Measurements from ENCODE around the gene SLC13A3. TPM values are rescaled to one million over a fixed set of nuclear protein-coding genes. Genes with fewer than 3 reads are reported as not detected.

SLC13A3 gene
- total and polyA plus RNA-seq, 4 donors: 1.1 to 2.4 (median 2.0) TPM

DNA sequence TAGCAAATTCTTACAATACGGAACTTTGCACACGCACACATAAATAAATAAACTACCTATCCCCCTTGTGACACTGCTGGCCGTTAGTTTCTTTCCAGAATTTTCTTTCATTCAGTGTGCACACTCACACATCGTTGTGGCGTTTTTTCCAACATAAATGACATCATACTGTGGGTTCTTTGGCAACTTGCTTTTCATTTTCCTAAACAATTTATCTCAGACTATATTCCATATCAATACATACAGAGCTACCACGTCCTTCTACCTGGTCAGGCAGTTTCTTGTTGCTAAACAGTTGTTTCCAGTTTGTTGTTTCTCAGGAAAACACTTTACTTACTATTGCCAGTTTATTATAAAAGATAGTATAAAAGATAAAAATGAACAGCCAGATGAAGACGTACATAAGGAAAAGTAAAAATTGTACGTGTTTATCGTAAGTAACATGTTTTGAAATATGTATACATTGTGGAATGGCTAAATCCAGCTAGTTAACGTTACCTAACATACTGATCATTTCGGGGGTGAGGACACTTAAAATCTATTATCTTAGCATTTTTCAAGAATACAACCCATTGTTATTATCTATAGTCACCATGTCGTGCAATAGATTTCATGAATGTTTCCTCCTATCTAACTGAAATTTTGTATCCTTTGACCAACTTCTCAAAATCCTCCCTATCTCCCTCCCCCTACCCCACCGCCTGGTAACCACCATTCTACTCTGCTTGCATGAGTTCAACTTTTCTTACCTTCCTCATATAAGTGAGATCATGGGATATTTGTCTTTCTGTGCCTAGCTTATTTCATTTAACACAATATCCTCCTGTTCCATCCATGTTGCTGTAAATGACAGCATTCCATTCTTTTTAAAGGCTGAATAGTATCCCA, 39.2 kb upstream of the SLC13A3 start:
- ATAC-seq (ENCODE audit: insufficient read depth, low FRiP score) (no peak), DNase-seq (peak in 2 of 3 donors; percentile 44 to 54)
- Histone ChIP-seq H3K27ac (ENCODE audit: low read depth in 1 of 2, low read length in 1 of 2) (peak overlapping the region in 1 of 2 donors; percentile 80), H3K9ac (ENCODE audit: insufficient read depth in 1 of 2, low read length in 2 of 2) (peak overlapping the region in 1 of 2 donors; percentile 77), H3K4me3 (no peak overlapping the region), H3K36me3 (ENCODE audit: control insufficient read depth in 4 of 4, insufficient read depth in 4 of 4, low read length in 4 of 4) (peaks cover 0 to 9% (median 3%) of the 10 kb centered on the region in 4 donors), H3K27me3 (ENCODE audit: control insufficient read depth in 3 of 3, insufficient read depth in 3 of 3, low read length in 2 of 3) (no peaks in the 10 kb centered on the region), H3K9me3 (ENCODE audit: control insufficient read depth in 4 of 4, insufficient read depth in 3 of 4, low read length in 3 of 4) (no peaks in the 10 kb centered on the region), H3K4me1 (ENCODE audit: control insufficient read depth in 5 of 5, insufficient read depth in 5 of 5, low read length in 5 of 5) (peaks cover 0 to 13% (median 1%) of the 10 kb centered on the region in 5 donors)
- TF ChIP-seq, protein P1, sequence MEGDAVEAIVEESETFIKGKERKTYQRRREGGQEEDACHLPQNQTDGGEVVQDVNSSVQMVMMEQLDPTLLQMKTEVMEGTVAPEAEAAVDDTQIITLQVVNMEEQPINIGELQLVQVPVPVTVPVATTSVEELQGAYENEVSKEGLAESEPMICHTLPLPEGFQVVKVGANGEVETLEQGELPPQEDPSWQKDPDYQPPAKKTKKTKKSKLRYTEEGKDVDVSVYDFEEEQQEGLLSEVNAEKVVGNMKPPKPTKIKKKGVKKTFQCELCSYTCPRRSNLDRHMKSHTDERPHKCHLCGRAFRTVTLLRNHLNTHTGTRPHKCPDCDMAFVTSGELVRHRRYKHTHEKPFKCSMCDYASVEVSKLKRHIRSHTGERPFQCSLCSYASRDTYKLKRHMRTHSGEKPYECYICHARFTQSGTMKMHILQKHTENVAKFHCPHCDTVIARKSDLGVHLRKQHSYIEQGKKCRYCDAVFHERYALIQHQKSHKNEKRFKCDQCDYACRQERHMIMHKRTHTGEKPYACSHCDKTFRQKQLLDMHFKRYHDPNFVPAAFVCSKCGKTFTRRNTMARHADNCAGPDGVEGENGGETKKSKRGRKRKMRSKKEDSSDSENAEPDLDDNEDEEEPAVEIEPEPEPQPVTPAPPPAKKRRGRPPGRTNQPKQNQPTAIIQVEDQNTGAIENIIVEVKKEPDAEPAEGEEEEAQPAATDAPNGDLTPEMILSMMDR (IDR thresholded peaks at IDR 0.05; ENCODE audit: control extremely low read depth, extremely low read depth): no peak
- 39 to 48% methylated on average over 13 of the region's 13 CpGs for WGBS, 2 donors

DNA sequence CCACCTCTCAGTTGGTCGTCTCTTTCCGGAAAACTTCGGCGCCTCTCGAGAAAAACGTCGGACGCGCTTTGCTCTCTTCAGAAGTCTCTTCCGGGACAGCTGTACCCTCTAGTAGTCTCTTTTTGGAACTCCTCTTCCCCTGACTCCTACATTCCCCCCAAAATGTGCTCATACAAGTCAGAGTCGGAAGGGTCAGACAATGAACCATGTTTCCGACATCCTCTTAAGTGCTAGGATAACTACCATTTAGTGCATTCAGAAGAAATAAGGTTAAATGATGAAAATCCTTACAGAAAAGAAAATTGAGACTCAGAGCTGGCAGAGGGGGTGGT, 38.5 kb upstream of the SLC13A3 start:
- TF ChIP-seq, protein P1 (IDR thresholded peaks at IDR 0.05; ENCODE audit: control extremely low read depth, extremely low read depth): no peak
- Histone ChIP-seq H3K27me3 (ENCODE audit: control insufficient read depth in 3 of 3, insufficient read depth in 3 of 3, low read length in 2 of 3) (no peaks in the 10 kb centered on the region), H3K27ac (ENCODE audit: low read depth in 1 of 2, low read length in 1 of 2) (peak overlapping the region; percentile 66 to 80), H3K36me3 (ENCODE audit: control insufficient read depth in 4 of 4, insufficient read depth in 4 of 4, low read length in 4 of 4) (peaks cover 0 to 9% (median 3%) of the 10 kb centered on the region in 4 donors), H3K9ac (ENCODE audit: insufficient read depth in 1 of 2, low read length in 2 of 2) (peak overlapping the region; percentile 0 to 77), H3K4me3 (no peak overlapping the region), H3K4me1 (ENCODE audit: control insufficient read depth in 5 of 5, insufficient read depth in 5 of 5, low read length in 5 of 5) (peaks cover 0 to 13% (median 1%) of the 10 kb centered on the region in 5 donors), H3K9me3 (ENCODE audit: control insufficient read depth in 4 of 4, insufficient read depth in 3 of 4, low read length in 3 of 4) (no peaks in the 10 kb centered on the region)
- 0 to 1% methylated on average over 12 of the region's 12 CpGs for WGBS, 2 donors
- ATAC-seq (ENCODE audit: insufficient read depth, low FRiP score): no peak
- no peak for DNase-seq

DNA sequence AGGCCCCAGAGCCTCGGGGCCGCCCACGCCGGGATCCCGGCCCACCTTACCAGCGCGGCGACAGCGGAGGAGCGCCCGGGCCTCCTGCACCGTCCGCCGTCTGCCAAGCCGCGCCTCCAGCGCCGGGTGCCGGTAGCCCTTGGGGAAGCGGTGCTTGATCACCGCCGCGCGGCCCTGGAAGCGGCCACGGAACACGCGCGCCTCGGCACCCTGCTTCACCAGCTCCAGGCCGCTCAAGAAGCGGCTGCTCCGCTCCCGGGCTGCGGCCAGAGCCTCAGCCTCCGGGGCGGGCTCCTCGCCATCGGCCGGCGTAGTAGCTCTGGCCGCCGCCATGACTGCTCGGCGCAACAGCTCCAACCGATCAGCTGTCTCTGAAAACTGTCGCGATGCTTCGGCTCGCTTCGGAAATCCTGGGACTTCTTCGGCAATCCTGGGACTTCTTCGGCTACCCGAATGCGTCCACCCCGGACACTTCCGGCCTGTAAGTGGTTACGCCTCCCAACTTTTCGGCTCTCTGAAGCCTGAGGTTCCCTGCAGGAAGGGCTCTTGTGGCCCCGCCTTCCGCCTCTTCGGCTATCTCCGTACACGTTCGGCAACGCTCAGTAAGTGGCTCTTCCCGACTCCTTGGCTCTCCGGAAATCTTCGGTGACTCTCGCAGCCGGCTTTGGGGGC, 38.0 kb upstream of the SLC13A3 start, which contains the start of gene TP53RK:
TP53RK (minus strand) TSS at position 363 of the 672 bp plus-strand sequence; CDS start at position 333, 30 bp downstream.
- Histone ChIP-seq H3K27me3 (ENCODE audit: control insufficient read depth in 3 of 3, insufficient read depth in 3 of 3, low read length in 2 of 3) (no peaks in the 10 kb centered on the region), H3K27ac (ENCODE audit: low read depth in 1 of 2, low read length in 1 of 2) (peak within 1 kb of the TSS; percentile 97), H3K36me3 (ENCODE audit: control insufficient read depth in 4 of 4, insufficient read depth in 4 of 4, low read length in 4 of 4) (peaks cover 0 to 9% (median 3%) of the 10 kb centered on the region in 4 donors), H3K4me1 (ENCODE audit: control insufficient read depth in 5 of 5, insufficient read depth in 5 of 5, low read length in 5 of 5) (peaks cover 0 to 16% (median under 1%) of the 10 kb centered on the region in 5 donors), H3K9me3 (ENCODE audit: control insufficient read depth in 4 of 4, insufficient read depth in 3 of 4, low read length in 3 of 4) (no peaks in the 10 kb centered on the region), H3K4me3 (peak within 1 kb of the TSS; percentile 85), H3K9ac (ENCODE audit: insufficient read depth in 1 of 2, low read length in 2 of 2) (peak within 1 kb of the TSS; percentile 91 to 97)
- 0 to 1% methylated on average over 60 to 71 of the region's 71 CpGs for WGBS, 2 donors
- ATAC-seq (ENCODE audit: insufficient read depth, low FRiP score) (peak; percentile 97), DNase-seq (peak; percentile 100)
- TF ChIP-seq, protein P1 (IDR thresholded peaks at IDR 0.05; ENCODE audit: control extremely low read depth, extremely low read depth): no peak
